Activated CD8-positive, alpha-beta T cell treated with anti-CD3 and anti-CD28 coated beads, Interleukin-2, amount 10 ng/mL, durations not matched to agents 7 days and 5 days (primary cell): ENCODE data around the gene UBE2N. TPM values are rescaled to one million over a fixed set of nuclear protein-coding genes. Genes with fewer than 3 reads are reported as not detected.
A peak's percentile ranks its signal among the peaks of the same experiment; 100 is the strongest.

Source experiments
- ATAC-seq: fragments of 150-1000 bp; cut with Tn5 transposase; one replicate; pipeline ENCODE4 v1.10.0; 2021; ENCODE audit warnings: moderate library complexity
- CTCF ChIA-PET: fragments of 350-600 bp; sonication (Branson Sonifier 250); formaldehyde crosslinking; loops from one replicate; lab custom pipeline; 2021; ENCODE audit warnings: antibody characterized with exemption; lab: Charles Lee
- POLR2A ChIA-PET: fragments of 350-600 bp; sonication (Branson Sonifier 250); formaldehyde crosslinking; loops from one replicate; lab custom pipeline; 2021; ENCODE audit warnings: antibody characterized with exemption; lab: Charles Lee
- DNase-seq: peaks from one replicate; pipeline ENCODE4 v3.0.0-alpha.2; 2020
- H3K27ac Mint-ChIP-seq: one replicate; pipeline ENCODE4 v1.8.0; 2021; ENCODE audit warnings: mild to moderate bottlenecking, mixed read lengths
- H3K27me3 Mint-ChIP-seq: one replicate; pipeline ENCODE4 v1.8.0; 2021; ENCODE audit warnings: low read depth, mixed read lengths
- H3K36me3 Mint-ChIP-seq: one replicate; pipeline ENCODE4 v1.8.0; 2021; ENCODE audit warnings: low read depth, mixed read lengths
- H3K4me1 Mint-ChIP-seq: one replicate; pipeline ENCODE4 v1.8.0; 2021; ENCODE audit warnings: low read depth, mixed read lengths
- H3K4me3 Mint-ChIP-seq: one replicate; pipeline ENCODE4 v1.8.0; 2021; ENCODE audit warnings: mild to moderate bottlenecking, mixed read lengths
- H3K9me3 Mint-ChIP-seq: one replicate; pipeline ENCODE4 v1.8.0; 2022; ENCODE audit warnings: mixed read lengths; ENCODE audit not compliant: insufficient read depth
- total RNA-seq, 2 experiments: library from RNA; stranded (reverse); gene quantifications; one replicate each; pipeline ENCODE4 v1.2.3, GENCODE V29; 2021

The UBE2N gene
- total RNA-seq, 2 experiments from 2014 or later: 183 to 194 TPM

DNA sequence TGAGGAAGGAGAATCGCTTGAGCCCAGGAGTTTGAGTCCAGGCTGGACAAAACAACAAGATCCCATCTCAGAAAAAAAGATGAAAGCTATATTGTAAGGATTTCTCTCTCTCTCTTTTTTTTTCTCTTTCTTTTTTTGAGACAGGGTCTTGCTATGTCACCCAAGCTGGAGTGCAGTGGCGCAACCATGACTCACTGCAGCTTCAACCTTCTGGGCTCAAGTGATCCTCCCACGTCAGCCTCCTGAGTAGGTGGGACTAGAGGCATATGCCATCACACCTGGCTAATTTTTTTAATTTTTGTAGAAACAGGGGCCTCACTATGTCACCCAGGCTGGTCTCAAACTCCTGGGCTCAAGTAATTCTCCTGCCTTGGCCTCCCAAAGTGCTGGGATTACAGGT is 19.8 kb upstream of the UBE2N start:
- no peak for ATAC-seq
- Mint-ChIP-seq H3K27ac (no peak overlapping the region), H3K4me3 (no peak overlapping the region), H3K36me3 (no peaks in the 10 kb centered on the region), H3K4me1 (peaks cover 2% of the 10 kb centered on the region), H3K9me3 (no peaks in the 10 kb centered on the region), H3K27me3 (no peaks in the 10 kb centered on the region)
- POLR2A ChIA-PET: no interaction called here
- no peak for DNase-seq
- CTCF ChIA-PET: no interaction called here

DNA sequence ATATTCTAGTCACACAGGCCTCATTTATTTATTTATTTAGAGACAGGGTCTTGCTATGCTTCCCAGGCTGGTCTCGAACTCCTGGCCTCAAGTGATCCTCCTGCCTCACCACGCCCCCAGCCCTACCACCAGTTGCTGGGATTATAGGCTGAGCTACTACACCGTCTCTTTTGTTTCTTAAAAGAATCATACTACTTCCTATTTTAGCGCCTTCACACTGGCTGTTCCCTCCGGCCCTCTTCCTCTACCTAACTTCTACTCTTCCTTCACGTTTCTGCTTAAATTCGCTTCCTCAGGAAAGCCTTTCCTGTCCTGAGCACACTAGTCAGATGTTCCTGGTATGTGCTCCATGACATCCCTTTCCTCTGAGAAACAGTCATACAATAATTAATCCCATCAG is 19.2 kb upstream of the UBE2N start:
- ATAC-seq (no peak), DNase-seq (no peak)
- Mint-ChIP-seq H3K27ac (no peak overlapping the region), H3K36me3 (no peaks in the 10 kb centered on the region), H3K27me3 (no peaks in the 10 kb centered on the region), H3K4me3 (no peak overlapping the region), H3K9me3 (no peaks in the 10 kb centered on the region), H3K4me1 (peaks cover 2% of the 10 kb centered on the region)
- CTCF ChIA-PET: interaction anchor here (1.2 kb wide), 1 partner anchor 641 kb away, joined by 4 read pairs; no protein-coding TSS in a partner anchor
- POLR2A ChIA-PET: no interaction called here

DNA sequence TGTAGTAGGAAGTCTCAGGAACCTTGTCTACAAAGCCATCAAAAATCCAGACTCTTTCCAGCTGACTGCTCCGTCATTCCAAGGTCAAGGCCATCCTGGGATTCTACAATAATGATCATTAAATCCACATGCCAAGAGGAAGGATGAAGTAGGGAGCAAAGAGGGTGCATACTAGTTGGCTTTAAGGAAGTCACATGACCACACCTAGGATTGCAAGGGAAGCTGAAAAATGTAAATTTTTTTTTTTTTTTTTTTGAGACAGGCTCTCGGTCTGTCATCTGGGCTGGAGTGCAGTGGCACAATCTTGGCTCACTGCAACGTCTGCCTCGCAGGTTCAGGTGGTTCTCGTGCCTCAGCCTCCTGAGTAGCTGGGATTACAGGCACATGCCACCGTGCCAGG is 18.3 kb upstream of the UBE2N start:
- ChIA-PET CTCF (interaction anchor here (1.2 kb wide), 1 partner anchor 642 kb away, joined by 4 read pairs; no protein-coding TSS in a partner anchor), POLR2A (no interaction called here)
- peaks cover 2% of the 10 kb centered on the region for H3K4me1 Mint-ChIP-seq
- ATAC-seq (no peak), DNase-seq (no peak)
- H3K4me3 Mint-ChIP-seq: no peak overlapping the region
- H3K36me3 Mint-ChIP-seq: no peaks in the 10 kb centered on the region
- H3K27ac Mint-ChIP-seq: no peak overlapping the region
- H3K27me3 Mint-ChIP-seq: peaks cover 2% of the 10 kb centered on the region
- no peaks in the 10 kb centered on the region for H3K9me3 Mint-ChIP-seq

DNA sequence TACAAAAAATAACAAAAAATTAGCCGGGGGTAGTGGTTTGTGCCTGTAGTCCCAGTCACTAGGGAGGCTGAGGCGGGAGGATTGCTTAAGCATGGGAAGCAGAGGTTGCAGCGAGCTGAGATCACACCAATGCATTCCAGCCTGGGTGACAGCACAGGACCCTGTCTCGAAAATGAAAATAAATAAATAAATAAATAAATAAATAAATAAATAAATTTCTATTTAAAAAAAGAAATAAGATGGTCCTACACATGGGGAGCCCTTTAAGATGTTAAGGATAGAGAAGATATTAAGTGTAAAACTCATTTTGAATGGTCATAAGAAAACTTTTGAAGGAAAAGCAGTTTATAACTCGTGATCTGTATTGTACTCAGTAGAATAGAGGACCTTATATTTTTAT is 17.4 kb upstream of the UBE2N start:
- H3K27me3 Mint-ChIP-seq: peaks cover 5% of the 10 kb centered on the region
- ChIA-PET POLR2A (no interaction called here), CTCF (interaction anchor here (1.4 kb wide), 1 partner anchor 10 kb away, joined by 3 read pairs; no protein-coding TSS in a partner anchor)
- H3K27ac Mint-ChIP-seq: no peak overlapping the region
- ATAC-seq (no peak), DNase-seq (no peak)
- no peaks in the 10 kb centered on the region for H3K36me3 Mint-ChIP-seq
- peaks cover 2% of the 10 kb centered on the region for H3K4me1 Mint-ChIP-seq
- no peaks in the 10 kb centered on the region for H3K9me3 Mint-ChIP-seq
- no peak overlapping the region for H3K4me3 Mint-ChIP-seq

DNA sequence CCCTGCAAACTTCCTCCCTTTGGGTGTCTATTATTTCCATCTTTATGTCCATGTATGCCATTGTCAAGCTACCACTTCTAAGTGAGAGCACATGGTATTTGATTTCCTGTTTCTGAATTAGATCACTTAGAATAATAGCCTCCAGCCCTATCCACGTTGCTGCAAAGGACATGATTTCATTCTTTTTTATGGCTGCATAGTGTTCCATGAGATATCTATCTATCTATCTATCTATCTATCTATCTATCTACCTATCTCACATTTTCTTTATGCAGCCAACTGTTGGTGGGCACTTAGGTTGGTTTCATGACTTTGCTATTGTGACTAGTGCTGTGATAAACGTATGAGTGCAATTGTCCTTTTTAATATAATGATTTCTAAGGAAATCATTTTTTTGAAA is 14.3 kb upstream of the UBE2N start:
- H3K27me3 Mint-ChIP-seq: peaks cover 8% of the 10 kb centered on the region
- ATAC-seq (no peak), DNase-seq (no peak)
- ChIA-PET POLR2A (no interaction called here), CTCF (no interaction called here)
- no peak overlapping the region for H3K4me3 Mint-ChIP-seq
- H3K4me1 Mint-ChIP-seq: peaks cover 2% of the 10 kb centered on the region
- no peaks in the 10 kb centered on the region for H3K36me3 Mint-ChIP-seq
- no peak overlapping the region for H3K27ac Mint-ChIP-seq
- no peaks in the 10 kb centered on the region for H3K9me3 Mint-ChIP-seq

DNA sequence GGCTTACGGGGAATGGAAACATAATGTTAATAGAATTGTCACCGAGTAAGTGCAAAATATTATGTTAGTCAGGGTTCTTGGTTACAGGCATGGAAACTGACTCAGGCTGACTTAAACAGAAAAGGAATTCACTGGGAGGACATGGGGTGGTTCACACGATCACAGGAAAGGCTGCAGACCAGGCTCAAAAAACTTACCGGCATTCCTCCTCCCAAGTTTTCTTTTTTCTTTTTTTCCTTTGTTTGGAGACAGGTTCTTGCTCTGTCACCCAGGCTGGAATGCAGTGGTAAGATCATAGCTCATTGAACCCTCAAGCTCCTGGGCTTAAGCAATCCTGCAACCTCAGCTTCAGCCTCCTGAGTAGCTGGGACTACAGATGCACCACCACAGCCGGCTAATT is 11.9 kb upstream of the UBE2N start:
- no peak for DNase-seq
- no peaks in the 10 kb centered on the region for H3K36me3 Mint-ChIP-seq
- H3K4me1 Mint-ChIP-seq: peaks cover 7% of the 10 kb centered on the region
- peaks cover 11% of the 10 kb centered on the region for H3K27me3 Mint-ChIP-seq
- H3K4me3 Mint-ChIP-seq: no peak overlapping the region
- H3K9me3 Mint-ChIP-seq: no peaks in the 10 kb centered on the region
- CTCF ChIA-PET: interaction anchor here (1.4 kb wide), 1 partner anchor 647 kb away, joined by 3 read pairs; no protein-coding TSS in a partner anchor
- no peak overlapping the region for H3K27ac Mint-ChIP-seq
- POLR2A ChIA-PET: no interaction called here
- ATAC-seq: no peak

DNA sequence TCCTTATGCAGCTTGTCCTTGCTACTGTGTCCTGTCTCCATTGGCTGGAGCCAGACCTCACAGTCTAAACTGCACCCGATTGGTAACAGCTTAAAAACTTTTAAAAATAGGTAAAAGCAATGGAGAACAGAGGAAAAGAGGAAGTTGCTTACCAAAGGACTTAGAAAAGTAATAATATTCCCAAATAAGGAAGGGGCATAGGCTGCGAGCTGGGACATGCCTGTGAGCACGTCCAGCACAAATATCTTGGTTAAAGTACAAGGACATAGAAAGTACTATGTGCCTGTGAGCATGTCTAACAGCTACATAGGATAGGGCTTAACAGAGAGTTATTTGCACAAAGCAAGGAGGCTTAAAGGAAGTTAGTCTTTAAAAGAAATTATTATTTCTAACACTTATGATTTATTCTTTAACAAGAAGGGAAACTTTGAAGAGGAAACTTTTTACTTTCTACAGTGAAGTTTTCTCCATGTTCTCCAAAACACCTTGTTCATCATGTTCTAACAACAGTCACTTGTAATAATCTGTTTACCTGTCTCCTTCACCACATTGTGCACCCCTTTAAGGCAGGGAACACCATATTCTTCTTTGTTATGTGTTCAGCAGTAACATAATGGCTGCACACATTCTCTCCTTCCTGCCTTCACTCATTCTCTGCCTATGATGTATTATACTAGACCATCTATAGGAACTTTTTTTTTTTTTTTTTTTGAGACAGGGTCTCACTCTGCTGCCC is 9.8 kb upstream of the UBE2N start:
- no peak overlapping the region for H3K27ac Mint-ChIP-seq
- peaks cover 16% of the 10 kb centered on the region for H3K4me1 Mint-ChIP-seq
- ATAC-seq (no peak), DNase-seq (no peak)
- no peaks in the 10 kb centered on the region for H3K9me3 Mint-ChIP-seq
- no peak overlapping the region for H3K4me3 Mint-ChIP-seq
- H3K36me3 Mint-ChIP-seq: no peaks in the 10 kb centered on the region
- peaks cover 11% of the 10 kb centered on the region for H3K27me3 Mint-ChIP-seq
- POLR2A ChIA-PET: no interaction called here
- CTCF ChIA-PET: no interaction called here

DNA sequence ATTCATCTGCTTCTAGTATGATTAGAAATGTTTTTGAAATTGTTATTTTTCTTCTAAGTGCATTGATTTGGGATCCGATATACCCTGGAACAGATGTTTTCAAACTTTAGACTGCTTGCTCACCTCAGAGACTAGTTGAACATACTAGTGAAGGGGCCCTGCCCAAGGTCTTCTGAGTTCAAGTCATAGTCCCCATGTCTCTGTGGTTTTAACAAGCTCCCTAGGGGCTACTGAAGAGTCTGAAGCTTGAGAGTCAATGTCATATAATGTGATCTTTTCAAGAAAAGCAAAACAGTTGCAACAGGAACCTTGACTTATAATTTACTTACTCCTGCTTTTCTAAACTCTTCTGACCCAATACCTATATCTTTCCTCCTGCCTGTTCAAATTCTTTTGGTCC is 7.5 kb upstream of the UBE2N start:
- ChIA-PET CTCF (no interaction called here), POLR2A (no interaction called here)
- peaks cover 16% of the 10 kb centered on the region for H3K4me1 Mint-ChIP-seq
- H3K4me3 Mint-ChIP-seq: no peak overlapping the region
- H3K27me3 Mint-ChIP-seq: peaks cover 7% of the 10 kb centered on the region
- no peaks in the 10 kb centered on the region for H3K36me3 Mint-ChIP-seq
- H3K27ac Mint-ChIP-seq: no peak overlapping the region
- DNase-seq (no peak), ATAC-seq (no peak)
- no peaks in the 10 kb centered on the region for H3K9me3 Mint-ChIP-seq

DNA sequence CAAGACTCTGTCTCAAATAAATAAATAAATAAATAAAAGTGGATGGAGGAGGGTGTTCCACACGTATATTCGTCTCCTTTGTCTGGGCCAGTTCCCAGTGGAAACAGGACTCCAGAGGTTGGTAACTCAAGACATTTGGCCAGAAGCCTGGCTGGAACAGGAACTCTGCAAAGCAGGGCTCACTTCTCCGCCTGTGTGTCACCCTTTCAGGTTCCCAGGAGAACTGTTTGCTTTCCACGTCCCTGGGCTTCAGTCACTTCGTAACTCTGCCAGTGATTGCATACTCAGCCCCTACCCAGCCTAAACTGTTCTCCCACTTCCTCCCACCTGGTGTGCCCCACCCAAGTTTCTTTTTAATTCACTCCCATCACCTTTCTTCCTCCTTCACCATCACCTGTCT is 7.0 kb upstream of the UBE2N start:
- CTCF ChIA-PET: no interaction called here
- ATAC-seq: no peak

DNA sequence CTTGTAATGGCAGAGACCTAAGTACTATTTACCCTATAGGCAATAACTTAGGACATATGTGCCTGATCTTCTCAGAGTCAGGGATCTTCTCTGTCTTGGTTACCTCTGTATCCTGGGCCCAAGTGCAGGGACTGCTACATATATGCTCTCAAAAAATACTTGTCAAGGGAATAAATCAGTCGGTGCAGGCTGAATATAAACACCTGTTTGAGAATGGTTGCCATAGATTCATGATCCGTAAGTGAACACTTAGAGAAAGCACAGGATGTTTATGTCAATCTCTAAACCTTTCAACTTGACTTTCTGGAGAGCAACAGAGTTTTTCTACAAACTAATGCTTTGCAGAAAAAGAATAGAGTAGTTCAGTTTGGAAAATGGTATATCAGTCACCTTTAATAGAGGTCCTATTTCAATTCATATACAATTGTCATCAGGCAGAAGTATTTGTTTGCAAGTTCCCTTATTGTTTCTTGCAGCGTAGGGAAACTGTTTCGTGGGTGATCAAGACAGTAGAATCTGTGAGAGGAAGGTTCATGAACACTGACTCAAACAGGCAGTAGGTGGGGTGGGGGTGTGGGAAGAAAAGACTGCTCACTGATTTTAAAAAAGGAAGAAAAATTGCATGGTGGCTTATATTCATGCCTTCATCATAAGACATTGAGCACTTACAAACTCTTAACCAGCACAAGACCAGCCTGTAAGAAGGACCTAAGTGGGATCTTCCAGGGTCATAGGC is 6.0 kb upstream of the UBE2N start:
- ChIA-PET CTCF (no interaction called here), POLR2A (no interaction called here)
- no peaks in the 10 kb centered on the region for H3K36me3 Mint-ChIP-seq
- ATAC-seq (peak; percentile 34), DNase-seq (no peak)
- no peaks in the 10 kb centered on the region for H3K9me3 Mint-ChIP-seq
- no peak overlapping the region for H3K27ac Mint-ChIP-seq
- H3K27me3 Mint-ChIP-seq: peaks cover 3% of the 10 kb centered on the region
- H3K4me1 Mint-ChIP-seq: peaks cover 23% of the 10 kb centered on the region
- no peak overlapping the region for H3K4me3 Mint-ChIP-seq

More for the DNA sequence above, 7.0 kb upstream of the UBE2N start:
- Mint-ChIP-seq H3K27ac (no peak overlapping the region), H3K4me1 (peaks cover 16% of the 10 kb centered on the region), H3K9me3 (no peaks in the 10 kb centered on the region), H3K36me3 (no peaks in the 10 kb centered on the region), H3K4me3 (no peak overlapping the region), H3K27me3 (peaks cover 3% of the 10 kb centered on the region)
- POLR2A ChIA-PET: no interaction called here
- DNase-seq: no peak

DNA sequence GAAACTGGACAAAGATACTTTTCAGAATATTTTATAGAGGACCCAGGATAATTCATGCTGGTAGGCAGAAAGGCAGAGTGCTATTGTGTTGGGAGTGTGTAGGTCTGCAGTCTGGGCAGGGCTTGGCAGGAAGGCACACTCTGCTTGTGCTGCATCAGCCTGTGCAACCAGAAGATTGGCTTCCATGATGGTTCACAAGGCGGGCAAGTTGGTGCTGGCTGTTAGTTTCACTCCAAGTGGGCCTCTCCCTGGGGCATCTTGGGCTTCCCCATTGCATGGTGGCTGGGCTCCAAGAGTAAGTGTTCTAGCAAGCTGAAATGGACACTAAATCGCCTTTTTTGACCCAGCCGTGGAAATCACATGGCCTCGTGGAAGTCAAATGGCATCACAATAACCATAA is 1.8 kb upstream of the UBE2N start:
- no peak for ATAC-seq
- CTCF ChIA-PET: interaction anchor here (0.7 to 2.4 kb wide), 2 partner anchors 24 kb away, joined by 3 to 11 read pairs; no protein-coding TSS in a partner anchor
- H3K36me3 Mint-ChIP-seq: peaks cover 5% of the 10 kb centered on the region
- POLR2A ChIA-PET: interaction anchor here (1.2 to 3.2 kb wide), 2 partner anchors 22 to 24 kb away, joined by 3 to 17 read pairs; partner anchors contain the start of gene MRPL42
- no peak for DNase-seq
- no peak overlapping the region for H3K27ac Mint-ChIP-seq
- no peak overlapping the region for H3K4me3 Mint-ChIP-seq
- H3K27me3 Mint-ChIP-seq: no peaks in the 10 kb centered on the region
- peaks cover 40% of the 10 kb centered on the region for H3K4me1 Mint-ChIP-seq
- H3K9me3 Mint-ChIP-seq: no peaks in the 10 kb centered on the region
